GM21529 (cell line): ENCODE results near the gene NUAK2.
A peak's percentile ranks its signal among the peaks of the same experiment; 100 is the strongest.

Experiments
- ATAC-seq: cut with Tn5 transposase; IDR thresholded peaks from one replicate; pipeline ENCODE4 v1.9.1; 2021; ENCODE audit not compliant: unreplicated experiment

The NUAK2 gene

DNA sequence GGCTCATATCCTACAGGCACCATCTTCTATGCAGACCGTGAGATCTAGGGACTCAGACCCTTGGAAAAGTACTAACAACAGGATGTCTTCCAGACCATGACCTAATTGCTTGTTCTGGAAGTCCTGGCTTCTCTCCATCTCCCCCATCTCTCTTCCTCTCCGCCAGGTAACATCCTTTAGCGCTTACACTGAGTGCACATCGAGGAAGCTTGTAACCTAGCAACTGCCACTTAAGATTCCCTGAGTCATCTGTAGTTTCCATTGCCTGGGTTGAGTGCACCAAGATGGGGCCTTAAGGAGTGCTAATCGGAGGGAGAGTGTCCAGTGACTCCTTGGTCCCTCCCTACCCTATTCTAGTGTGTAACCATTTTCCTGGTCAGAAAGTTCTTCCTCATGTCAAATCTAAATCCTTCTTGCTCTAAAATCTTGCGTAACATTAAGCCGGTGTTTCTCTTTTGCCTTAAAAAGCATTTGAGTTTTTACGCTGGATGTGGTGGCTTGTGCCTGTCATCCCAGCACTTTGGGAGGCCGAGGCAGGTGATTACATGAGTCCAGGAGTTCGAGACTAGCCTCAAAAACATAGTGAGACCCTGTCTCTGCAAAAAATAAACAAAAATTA lies 25.5 kb upstream of the NUAK2 start:
- no peak for ATAC-seq

DNA sequence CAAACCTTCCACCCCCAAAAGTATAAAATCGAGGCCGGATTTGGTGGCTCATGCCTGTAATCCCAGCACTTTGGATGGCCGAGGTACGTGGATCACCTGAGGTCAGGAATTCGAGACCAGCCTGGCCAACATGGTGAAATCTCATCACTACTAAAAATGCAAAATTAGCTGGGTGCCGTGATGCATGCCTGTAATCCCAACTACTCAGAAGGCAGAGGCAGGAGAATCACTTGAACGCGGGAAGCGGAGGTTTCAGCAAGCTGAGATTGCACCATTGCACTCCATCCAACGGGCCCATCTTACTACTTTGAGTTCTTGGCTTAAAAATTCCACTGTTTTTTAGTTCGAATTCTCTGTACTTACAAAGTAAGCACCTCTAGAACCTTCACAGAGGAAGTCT lies 24.2 kb upstream of the NUAK2 start:
- ATAC-seq: no peak

DNA sequence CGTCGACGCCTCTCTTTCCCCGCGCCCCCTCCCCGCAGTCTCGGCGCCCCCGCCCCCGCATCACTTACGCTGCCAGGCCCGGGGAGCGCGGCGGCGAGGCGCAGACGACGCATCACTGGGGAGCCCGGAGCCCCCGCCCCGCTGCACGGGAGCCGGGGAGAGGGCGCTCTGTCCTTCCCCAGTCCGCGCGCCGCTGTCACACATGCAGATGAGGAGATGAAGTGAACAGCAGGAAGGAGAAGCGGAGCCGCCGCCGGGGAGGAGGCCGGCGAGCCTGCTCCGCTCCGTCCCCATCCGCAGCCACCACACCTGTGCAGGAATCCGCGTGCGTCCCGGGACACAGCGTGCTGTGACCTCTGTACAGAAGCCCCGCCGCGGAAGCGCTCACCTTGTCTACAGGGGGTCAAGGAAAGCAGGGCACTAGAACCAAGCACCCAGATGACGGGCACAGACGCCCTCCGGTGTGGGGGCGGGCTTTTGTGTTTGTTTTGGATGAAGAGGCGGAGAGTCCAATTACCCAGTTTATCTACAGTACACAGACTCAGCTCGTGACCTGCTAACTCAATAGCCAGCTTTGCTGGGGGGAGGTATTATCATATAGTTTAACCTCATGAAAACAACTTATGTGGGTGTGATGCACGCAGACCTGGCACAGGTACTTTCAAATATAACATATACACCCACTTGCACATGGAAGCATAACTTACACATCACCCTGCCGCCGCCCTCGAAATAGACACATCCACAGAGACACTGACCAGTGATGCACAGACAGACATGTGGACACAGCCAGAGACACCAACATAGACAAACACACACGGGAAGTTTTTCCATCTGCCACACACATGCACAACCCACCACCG lies 22.8 kb upstream of the NUAK2 start:
- ATAC-seq: no peak

DNA sequence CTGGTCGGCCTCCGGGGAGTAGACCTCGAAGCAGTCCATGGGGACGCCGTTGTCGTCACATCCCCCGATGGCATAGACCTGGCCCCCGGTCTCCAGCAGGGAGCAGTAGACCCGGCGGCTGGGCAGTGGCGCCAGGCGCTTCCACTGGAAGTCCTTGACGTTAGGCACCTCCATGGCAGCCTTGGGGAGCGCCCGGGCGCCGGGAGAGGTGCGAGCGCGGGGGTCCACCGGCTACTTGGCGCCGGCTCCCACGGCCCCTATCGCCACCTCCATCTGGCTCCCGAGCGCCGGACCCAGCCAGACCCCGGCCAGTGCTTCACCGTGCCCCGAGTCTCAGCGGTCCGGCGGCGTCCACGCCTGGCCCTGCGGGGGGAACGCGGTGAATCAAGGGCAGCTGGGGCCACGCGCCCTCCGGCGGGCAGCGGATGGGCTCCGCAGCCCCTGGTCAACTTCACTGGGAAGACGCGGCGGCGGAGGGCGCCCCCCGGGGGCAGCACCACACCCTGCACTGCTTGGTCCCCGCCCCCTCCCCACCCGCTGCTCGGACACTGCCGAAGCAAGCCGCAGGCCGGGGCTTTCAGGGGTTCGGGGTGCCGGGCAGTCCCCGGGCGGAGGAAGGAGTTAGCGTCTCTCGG lies 22.0 kb upstream of the NUAK2 start:
- ATAC-seq: no peak

DNA sequence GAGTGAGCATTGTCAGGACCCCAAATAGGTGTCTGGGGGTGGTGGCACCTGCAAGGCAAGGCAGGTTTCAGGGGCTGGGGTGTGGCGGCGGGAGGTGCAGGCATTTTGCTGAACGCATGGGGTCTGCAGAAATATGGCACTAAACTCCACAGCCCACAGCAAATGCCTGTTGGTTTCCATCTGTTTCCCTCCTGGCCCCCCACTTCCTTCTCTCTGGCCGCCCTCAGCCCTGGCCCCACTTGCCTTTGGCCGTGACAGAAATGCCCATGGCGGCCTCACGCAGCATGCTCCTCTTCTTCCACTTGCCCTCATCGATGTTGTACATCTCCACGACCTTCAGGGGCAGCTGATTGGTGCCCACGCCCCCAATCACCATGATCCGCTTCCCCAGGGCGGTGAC lies 21.4 kb upstream of the NUAK2 start:
- no peak for ATAC-seq

DNA sequence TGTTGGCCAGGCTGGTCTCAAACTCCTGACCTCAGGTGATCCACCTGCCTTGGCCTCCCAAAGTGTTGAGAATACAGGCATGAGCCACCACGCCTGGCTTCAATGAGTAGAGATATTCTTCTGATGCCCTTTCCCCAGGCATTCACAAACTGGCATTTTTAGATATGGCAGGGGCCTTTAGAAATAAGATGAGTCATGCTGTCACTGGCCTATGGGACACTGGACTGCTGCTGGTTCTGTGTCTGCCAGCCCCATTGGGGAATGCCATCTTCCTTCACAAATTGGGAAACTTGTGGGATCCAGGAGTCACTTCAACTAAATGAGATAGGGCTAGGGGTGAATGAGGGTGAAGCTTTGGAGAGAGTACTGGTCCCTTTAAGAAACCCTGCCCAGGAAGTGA lies 19.1 kb upstream of the NUAK2 start:
- ATAC-seq: no peak

DNA sequence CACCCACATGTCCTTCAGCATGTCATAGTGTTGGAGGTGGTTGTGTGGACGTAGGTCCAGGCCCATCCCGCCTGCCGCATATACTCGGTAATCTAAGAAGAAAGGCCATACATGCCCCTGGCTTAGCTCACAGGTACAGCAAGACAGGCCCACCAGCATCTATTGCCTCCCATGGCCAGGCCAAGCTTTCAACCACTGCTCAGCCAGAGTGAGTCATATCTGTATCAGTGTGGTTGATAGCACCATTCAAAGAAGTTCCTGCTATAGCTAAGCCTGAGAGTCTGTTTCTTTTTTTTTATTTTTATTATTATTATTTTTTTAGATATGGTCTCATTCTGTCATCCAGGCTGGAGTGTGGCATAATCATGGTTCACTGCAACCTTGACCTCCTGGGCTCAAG lies 18.2 kb upstream of the NUAK2 start:
- ATAC-seq: peak; percentile 79

DNA sequence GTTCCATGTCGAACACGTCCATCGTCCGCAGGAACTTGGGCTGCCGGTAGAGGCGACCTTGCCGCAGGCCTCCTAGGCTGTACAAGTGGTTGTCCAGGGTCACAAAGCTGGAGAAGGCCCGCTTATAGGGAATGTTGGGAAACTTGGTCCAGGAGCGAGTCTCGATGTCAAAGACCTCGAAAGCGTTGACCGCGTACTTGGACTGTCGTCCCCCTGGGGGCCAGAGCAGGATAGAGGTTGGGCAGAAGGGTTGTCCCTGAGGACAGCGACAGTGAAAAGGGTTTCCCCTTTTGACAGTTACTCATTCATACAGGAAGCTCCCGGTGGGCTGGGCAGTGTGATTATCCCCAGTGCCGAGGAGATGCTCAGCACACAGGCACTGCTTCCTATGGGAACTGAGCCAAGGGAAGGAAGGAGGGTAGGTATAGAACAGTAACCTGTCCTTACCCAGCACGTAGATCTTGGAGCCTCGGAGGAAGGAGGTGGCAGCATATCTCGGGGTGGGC lies 17.7 kb upstream of the NUAK2 start:
- ATAC-seq: no peak

DNA sequence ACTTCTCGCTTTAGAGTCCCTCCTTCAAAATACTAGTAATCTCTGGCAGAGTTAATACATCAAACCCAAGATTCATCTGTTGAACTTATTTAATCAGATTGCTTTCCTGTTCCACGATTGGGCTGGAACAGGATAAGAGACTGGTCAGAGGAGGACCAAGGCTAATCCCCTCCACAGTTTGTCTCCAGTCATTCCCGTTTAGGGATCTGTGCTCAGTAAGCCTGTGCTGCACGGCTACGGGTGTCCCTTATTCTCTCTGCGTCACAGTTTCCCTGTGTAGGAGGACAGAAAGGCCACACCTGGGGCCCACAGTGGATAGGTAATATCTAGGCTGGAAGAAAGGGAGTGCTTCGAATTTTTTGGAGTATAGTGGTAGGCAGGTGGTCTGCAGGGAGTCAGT lies 16.5 kb upstream of the NUAK2 start:
- no peak for ATAC-seq

DNA sequence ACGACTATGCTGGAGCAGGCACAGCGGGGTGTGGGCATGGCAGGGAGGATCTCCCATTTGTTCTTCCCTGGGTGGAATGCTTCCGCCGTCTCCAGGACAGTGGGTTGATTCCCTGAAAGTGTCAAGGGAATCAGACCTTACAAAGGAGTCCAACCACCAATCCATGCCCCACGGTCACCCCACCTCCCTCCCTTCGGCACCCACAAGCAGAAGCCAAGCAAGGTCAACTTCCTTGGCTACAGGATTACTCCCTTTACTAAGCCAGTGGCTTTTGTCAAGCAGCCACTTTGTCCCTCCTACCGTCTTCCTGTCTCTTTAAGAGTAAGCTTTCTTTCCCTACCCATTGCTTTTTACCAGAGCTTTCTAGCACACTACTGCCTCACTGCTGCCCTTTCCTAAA lies 15.9 kb upstream of the NUAK2 start:
- no peak for ATAC-seq

DNA sequence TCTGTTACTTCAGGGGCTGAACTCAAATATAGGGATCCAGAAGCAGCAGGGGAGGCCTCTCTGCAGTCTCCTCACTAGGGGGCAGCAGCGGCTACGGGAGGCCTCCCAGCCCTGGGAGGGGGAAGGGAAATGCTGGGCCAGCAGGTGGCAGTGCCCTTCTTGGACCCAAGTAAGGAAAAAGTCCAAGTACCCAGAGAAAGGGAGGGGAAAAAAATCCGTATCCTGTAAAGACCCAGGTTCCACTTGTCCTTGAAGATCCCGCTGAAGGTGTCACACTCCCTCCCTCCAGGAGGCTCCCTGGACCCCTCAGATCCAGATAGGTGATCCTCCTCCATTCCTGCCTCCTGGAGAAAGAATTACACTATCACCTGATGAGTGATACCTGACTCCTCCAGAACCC lies 14.1 kb upstream of the NUAK2 start:
- ATAC-seq: peak; percentile 71

DNA sequence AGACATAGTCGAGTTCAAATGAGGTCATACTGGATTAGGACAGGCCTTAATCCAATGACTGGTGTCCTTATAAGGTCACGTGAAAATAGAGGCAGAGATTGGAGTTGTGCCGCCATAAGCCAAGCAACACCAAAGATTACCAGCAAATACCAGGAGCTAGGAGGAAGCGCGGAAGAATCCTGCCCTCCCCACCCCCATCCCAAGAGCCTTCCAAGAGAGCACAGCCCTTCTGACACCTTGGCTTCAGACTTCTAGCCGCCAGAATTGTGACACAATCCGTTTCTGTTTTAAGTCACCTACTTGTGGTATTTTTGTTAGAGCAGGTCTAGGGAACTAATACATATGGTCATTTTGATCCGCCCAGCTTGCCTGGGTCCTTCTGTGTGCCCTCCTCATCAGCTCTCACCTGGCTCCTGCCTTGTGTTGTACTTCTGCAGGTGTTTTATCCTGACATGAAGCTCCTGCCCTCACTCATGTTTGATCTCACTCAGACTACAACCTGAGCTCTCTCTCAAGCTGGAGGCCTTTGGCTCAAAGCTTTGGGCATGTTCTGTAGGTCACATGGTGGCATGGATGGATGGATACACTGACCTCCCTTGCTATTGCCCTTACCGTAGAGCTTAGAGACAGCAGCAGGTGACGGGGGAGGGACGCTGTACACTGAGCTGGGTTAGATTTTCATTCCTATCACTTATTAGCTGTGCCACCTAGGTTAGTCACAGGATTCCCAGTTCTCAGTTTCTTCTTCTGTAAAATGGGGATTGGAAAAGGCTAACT lies 10.7 kb upstream of the NUAK2 start:
- ATAC-seq: no peak

DNA sequence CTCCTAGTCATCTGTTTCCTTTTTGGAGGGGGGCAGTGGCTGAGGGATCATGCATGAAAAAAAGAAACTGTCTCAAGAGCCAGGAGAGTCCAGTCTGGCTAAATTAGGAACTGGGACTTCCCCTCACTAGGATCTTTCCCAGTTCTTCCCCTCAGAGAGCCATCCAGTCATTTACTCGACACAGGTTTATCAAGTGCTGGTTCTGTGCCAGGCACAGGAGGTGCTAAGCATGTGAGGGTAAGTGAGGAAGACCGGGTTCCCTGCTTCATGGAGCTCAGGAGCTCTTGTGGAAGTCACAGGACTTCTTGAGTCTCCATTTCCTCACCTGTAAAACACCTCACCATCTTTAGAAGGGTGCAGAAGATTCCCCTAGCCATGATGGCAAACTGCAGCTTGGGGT lies 8.6 kb upstream of the NUAK2 start:
- no peak for ATAC-seq

DNA sequence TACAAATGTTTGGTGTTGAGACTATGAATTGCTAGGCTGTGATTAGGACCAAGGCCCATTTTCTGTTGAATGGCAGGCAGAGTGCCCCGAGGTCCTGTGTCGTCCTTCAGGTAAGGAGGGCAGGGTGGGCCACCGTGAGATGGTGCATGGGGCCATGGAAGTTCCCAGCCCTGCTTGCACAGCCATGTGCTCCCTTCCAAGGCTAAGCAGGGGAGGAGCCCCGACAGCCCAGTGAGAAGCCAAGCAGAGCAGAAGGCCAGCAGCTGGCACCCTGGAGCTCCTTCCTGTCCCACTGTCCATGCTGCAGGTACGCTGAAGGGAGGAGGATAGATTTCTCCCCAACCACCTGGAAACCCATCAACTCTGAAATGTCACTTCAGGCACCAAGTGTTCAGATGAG lies 8.2 kb upstream of the NUAK2 start:
- ATAC-seq: no peak

DNA sequence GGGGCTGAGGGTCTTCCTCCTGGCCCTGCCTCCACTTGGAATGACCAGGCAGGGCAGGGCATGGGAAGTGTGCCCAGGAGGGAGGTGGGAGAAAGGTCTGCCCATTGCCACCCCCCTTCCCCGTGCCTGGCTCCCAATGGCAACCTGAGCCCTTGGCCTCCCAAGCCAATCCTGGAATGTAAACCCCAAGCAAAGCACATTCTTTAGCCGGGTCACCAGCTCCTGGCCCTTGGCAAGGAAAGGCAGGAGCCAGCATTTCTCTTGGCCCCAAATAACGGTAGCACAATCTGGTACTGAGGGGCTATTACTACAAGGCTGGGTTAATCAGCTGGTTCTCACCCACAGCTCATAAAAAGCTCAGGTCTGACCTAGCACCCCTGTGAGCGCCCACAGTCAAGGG lies 6.9 kb upstream of the NUAK2 start:
- ATAC-seq: no peak

DNA sequence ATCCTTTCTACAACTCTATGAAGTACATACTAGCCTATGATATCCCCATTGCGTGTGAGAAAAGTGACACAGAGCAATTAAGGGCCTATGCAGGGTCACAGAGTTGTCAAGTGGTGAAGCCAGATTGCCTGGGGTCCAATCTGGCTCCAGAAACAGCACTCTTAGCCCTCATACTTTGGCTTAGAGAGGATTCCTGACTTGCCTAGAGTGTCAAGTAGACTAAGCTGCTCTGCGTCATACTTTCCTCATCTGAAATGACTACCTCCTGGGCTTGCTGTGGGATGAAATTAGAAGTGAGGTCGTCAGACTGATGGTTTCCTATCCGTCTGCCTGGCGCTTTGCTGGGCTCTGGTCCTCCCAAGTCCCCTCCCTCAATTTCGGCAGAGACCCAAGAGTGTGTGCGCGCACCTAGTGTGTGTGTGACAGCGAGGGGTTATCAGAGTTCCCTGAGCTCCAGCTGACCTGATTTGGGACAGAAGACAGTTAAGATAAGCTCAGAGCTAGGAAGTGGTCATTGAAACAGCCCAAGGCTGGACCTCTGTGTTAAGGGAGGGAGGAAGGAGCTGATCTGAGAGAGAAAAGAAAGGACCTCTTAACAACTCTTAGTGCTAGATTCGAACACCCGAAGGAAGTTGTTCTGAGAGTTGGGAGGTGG lies 5.4 kb upstream of the NUAK2 start:
- no peak for ATAC-seq

DNA sequence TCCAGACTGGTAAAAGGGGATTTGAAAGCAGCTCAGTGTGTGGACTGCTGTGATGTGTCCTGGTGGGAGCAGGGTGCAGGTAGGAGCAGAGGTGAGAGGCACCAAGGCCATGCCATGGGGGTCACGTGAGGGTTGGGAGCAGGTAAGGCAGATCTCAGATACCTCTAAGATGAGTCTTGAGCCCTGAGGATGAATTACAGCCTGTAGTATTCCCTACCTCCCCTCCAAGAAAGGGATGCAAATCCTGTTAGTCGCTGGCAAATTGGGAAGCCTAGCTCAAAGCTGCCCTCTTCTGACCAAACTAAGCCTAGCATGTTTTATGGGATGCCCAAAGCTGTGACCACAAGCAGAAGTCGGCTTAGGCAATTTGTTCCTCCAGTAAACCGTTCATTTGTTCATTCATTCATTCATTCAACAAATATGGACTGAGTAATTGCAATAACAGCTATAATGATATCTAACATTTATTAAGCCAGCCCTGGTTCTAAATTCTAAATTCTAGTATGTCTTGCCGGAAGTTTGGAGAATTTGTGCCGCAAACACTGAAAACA lies 3.9 kb upstream of the NUAK2 start:
- ATAC-seq: no peak

DNA sequence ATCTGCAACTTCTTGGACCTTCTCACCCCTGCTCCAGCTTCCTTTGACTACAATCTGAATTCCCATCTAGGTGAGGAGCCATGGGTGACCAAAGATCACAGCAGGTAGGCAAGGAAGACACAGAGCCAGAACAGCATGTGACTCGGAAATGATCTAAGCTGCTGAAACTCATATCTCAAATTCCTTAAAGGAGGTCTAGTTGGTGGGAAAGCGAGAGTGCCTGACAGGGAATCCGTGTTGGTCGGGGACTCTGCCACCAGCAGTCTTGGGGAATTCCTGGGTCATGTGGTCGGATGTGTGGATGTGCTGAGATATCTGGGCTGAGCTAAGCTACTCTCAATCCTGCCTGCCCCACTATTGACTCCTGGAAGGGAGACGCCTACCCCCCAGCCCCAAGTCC lies 3.2 kb upstream of the NUAK2 start:
- ATAC-seq: no peak

DNA sequence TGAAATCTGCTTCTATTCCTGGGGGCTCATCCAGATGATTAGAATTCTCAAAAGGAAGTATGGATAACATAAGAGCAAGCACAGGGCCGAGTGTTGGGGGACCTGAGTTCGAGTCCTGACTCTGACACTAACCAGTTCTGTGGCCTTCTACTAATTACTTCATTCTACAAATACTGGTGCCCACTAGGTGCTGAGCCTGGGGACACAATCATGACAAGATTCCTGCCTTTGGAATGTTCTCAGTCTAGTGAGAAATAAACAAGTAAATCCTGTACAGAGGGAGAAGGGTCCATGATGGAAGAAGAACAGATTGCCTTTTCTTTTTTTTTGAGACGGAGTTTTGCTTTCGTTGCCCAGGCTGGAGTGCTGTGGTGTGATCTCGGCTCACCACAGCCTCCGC lies 2.2 kb upstream of the NUAK2 start:
- no peak for ATAC-seq

DNA sequence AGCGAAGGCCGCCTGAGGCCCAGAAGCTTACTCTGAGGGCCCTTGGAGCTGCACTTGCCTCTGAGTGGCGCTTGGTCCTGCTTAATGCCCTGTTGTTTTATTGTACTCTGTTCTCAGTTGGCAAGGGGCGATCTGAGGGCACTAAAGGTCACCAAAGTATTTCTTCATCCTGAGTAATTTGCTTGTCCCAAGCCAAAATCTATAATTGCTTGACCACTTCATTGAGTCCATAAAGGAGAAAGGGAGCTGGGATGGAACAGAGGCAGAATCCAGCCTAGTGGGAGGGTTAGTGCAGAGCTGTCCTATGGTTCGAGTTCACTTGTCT lies 376 bp upstream of the NUAK2 start:
- ATAC-seq: no peak
